Hematopoietic multipotent progenitor cell treated with erythropoietin and hydrocortisone succinate and interleukin-3 and kit ligand, for 4 days (in vitro differentiated cells): ENCODE data around the gene SCAMP1.

Experiments
- DNase-seq: peaks from one replicate; pipeline ENCODE4 v3.0.0-alpha.2; 2015

The SCAMP1 gene

DNA sequence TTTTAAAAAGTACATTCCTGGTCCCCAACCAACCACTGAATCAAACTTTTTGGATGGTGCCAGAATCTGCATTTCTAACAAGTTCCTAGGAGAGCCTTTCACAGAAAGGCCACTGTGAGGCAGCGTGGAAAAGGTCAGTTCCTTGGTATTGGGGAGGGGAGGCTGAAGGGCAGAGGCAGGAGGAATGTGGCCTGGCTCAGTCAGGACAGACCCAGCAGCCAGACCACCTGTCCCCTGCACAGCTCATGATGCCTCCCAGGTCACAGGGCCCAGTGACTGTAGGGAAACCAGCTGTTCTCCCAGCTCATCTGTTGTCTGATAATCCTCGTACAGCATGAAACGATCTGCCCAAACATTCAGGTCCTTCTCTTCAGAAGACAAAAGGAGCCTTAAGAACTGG is 155.3 kb downstream of the SCAMP1 start:
- no peak for DNase-seq

DNA sequence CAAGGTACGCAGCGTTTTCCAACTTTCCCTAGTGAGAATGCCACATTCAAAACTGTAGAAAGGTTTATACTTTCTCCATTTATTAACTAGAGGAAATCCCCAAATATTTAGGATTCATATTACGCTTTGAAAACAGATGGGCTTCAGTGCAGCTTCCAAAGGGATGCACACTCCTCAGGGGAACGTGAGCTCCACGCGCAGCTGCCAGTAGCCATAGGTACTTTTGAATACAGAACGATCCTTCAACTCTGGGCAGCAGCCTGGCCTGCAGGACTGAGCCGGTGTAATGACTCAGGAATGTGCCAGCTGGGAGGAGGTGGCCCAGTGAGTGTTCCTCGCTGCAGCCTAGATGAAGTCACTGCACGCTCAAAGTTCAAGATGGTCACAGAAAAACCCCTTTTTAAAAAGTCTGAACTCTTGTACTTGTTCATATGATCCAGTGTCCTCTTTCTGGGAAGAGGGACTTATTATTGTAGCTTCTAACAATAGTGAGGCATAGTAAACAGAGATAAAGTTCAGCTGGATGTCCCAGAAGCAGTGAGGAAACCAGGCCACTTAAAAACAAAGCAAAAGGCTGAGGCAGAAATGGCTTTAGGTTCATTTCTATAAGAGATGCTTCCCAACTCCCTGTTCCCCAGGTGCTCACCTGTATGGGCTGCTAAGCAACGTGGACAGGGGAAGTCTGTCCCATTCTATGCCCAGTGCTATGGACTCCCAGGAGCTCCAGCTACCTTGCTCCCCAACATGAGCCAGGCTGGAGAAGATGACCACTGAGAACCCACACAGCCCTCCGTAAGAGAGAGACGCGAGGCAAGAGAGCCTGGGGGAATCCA is 158.2 kb downstream of the SCAMP1 start:
- no peak for DNase-seq

DNA sequence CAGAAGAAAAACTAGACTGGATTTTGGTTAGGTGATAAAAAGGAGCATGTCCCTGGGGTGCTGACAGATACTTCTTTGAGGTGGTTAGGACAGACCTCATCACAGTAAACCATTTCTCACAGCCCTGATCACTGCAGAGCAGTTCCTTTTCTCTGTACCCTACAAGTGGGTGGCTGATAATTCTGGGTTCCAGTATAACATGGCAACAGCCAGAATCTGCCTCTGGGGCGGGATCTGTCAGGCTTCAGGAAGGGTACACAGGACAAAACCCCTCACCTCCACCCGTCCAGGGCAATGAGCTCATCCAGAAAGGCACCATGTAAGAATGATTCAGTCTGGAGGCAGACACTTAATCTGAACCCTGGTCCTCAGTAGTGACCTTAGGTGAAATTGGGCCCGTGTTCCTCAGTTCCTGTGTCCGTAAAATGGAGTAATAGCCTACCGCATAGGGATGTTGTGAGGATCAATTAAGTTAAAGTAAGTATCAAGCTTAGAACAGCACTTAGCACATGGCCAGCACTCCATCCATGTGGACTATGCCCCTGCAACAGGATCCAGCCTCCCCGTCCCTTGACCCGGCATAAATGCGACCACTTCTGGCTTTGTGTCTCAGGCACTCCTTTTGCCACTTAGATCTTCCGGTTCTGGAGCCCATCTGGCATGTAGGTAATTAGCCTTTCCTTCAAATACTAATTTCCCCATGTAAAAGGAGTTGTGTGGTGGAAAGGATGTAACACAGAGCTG is 159.0 kb downstream of the SCAMP1 start:
- DNase-seq: no peak

DNA sequence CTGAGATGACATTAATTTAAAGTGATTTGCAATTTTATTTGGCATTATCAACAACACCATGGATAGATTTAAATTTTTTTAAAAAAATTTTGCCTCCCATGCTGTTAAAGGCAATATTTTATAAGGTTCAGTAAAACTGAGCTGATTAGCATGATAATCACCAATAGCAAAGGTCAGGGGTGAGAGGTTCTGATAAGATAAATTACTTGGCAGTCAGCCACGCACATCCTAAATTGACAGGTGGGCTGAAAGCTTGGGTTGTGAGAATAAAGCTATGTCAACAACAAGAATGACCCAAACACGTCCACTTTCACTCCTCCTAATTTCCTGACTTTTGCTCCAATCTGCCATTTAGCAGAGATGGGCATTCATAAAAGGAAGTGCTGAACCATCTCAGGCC is 161.0 kb downstream of the SCAMP1 start:
- DNase-seq: peak; percentile 8

DNA sequence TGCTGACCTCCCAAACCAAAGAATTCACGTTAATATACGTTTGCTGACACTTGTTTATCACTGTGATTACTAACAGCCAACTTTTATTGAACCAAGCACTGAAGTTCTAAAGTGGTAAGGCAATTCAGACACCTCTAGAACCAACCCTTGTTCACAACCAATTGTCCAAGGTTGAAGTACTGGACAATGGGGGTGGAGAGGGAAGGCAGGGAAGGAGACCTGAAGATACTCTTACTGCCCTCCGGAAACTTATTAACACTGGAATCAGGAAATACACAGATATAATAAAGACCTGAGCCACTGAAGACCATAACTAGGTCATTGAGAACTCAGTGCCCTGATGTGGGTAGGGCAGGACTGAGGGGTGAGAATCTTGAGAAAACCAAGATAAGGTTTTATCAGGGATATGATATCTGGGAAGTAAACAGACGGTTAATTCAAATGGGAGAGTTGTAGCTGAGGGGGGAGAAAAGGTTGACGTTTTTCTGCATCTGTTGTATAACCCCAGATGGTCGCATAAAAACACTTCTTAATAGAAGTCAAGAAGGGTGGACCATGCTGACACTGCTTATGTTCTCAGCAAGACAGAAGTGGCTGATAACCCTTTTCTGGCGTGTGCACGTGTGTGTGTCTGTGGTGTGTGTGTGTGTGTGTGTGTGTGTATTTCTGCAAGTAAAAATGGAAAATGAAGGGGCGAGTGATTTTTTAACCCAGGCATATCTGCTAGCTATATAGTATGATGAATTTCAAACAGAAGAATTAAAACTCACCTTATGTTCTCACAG is 162.3 kb downstream of the SCAMP1 start:
- DNase-seq: peak; percentile 66

DNA sequence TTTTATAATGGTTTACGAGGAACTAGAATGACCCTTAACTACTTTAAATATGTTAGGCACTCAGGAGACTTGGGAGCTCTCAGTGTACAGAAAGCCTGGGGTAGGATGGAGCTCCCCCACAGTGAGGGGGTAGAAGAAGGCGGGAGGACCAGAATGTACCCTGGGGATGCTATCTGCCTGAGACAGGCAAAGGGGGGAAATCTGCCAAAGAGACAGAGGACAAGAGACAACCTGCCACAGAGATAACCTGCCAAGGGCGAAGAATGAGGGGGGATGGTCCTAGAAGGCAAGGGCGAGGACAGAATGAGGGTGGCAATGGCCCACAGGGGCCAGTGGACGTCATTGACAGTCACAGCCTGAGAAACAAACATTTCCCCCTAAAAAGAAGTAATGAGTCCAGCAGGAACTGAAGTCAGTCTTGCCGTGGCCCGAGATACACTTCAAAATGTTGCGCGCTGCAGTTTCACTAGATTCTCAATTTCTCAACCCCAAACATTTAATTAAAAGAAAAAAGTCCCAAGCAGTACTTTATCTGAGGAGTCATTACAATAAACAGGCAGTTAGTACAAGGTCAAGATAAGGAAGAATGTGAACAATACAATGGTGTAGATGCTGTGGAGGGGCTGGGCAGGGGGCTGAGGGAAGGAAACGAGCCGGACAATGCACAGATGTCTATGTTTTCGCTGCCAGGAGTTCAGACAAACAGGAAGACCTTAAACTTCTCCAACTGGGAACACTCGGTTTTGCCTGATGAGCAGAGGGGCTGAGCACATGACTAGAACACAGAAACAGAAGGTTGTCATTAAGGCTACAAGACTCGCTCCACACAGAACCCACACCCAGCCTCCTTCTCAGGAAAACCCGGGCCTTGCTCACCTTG is 163.1 kb downstream of the SCAMP1 start:
- DNase-seq: peak; percentile 81

DNA sequence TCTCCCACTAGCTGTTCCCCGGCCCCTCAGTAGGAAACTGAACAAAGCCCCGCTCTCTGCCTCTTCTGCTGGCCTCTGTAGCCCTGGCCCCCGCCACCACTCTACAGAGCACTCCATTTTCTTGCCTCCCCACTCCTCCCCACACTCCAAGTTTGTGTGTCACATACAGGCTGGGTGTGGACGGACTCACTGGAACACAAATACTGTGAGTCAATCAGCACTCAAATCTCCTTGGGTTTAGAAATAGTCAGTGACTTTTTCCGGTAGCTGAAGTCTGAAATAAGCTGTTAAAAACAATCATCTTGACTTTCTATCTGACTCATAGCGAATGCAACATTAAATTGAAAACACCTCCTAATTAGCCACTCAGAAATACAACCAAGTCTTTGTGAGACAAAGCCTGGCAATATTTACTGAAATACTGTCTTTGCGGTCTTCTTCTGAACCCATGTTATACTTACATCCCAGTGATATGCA is 165.7 kb downstream of the SCAMP1 start:
- DNase-seq: peak; percentile 16

DNA sequence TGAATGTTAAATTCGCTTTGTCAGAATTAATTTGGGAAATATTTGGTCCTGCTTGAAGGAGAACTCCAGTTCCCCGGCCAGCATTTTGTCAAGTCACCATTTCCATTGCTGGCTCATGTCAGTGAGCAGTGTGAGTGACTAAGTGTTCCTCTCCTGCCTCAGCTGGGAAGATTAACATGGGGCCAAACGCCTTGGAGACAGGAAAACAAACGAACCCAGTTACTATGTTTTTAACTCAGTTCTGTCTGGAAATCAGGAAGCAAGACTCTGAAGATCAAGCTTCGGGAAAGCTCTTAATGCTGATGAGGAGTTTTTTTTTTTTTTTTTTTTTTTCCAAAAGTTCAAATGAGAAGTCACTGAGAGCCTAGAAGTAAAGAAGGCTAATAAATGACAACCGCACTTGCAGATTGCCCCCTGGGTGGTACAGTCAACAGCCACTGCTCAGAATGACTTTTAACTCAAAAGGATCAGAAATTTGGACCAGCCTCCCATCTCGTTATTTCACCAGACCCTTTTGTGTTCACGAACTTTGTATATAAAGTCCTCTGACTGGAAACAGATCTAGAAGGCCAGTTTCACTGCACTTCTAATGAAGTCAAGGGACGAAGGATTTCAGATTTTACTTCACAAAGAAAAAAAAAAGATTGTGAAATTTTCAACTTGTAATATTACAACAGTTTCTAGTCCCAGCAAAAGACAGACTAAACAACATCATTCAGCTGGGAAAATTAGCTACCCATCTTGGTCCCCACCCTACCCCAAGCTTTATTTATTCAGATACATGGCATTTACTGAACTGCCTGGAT is 166.8 kb downstream of the SCAMP1 start:
- peak; percentile 54 for DNase-seq

DNA sequence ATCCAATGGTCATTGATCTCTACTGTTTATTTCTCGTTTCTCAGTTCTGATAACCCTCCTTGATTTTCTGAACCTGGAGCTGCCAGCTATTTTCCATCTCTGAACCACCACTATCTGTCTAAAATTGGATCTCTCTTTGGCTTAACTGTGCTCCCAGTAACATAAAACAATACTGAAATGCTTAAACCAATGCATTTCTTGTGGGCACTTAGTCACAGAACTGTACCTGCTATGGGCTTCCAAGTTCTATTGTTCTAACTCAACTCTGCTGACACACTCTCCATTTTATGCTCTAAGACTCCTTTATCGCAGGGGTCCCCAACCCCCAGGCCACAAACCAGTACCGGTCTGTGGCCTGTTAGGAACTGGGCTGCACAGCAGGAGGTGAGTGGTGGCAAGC is 167.5 kb downstream of the SCAMP1 start:
- DNase-seq: no peak
